Renal pelvis (tissue), 4 donors: ENCODE results near the gene EVC. TPM values are rescaled to one million over a fixed set of nuclear protein-coding genes. Genes with fewer than 3 reads are reported as not detected.

Source experiments
- DNase-seq: peaks from one replicate; pipeline ENCODE4 v3.0.0-alpha.2; 2013
- polyA plus RNA-seq, 3 donors: library from polyadenylated mRNA; unstranded; fragments of 120-200 nt; gene quantifications; one replicate each; pipeline ENCODE4 v1.2.1, GENCODE V29; 2013; ENCODE audit not compliant: insufficient read length in 3 of 3

The EVC gene
- polyA plus RNA-seq, 3 donors, result 36.2 to 61.0 (median 56.3) TPM

DNA sequence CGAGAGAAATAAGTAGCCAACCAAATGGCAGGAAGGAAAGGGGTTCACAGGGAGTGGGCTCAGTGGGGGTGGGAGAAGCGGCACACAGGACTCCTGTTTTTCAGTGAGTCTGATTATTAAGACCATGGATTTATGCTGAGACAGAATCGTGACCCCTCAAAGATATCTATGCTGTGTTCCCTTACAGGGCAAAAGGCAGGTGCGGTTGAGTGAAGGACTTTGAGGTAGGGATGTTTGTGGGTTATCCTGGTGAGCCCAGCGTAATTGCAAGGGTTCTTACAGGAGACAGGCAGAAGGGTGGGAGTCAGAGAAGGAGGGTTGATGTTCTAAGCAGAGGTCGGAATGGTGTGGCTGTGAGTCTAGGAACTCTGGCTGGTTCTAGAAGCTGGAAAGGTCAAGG is 73.0 kb downstream of the EVC start:
- no peak for DNase-seq

DNA sequence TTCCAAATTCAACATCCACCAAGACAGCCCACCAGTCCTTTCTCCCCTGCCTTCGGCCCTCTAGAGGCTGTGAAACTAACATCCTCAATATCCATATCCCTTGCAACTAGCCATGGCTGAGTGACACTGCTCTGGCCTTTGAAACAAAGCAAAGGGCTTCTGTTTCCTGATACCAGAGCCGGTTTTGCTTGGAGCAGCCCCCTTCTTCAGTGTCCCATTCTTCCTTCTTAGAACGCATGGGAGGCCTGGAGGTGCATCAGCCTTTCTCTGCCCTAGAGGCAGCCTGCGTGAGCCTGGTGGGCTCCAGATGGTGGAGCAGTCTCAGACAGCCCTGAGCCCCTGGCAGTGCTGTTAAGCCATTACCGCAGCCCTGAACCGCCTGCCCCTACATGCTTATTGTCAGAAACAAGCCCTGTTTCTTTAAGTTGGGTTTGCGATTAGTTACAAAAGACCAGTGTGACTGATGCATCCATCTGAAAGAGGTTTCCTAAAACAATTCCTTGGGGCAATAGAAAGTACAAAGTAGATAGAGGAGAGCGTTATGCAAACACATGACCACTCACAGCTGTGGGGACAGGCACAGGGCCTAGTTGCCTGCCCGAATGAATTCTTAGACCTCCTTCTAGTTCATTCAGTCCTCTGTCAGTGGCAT is 74.1 kb downstream of the EVC start:
- no peak for DNase-seq

- DNase-seq, result no peak
These were observed 75.0 kb downstream of the EVC start for GRCh38 chr4:5785806-5786680.

GRCh38 chr4:5787311-5787710 is 76.3 kb downstream of the EVC start:
- no peak for DNase-seq

GRCh38 chr4:5788144-5788543 is 77.1 kb downstream of the EVC start:
- no peak for DNase-seq

DNA sequence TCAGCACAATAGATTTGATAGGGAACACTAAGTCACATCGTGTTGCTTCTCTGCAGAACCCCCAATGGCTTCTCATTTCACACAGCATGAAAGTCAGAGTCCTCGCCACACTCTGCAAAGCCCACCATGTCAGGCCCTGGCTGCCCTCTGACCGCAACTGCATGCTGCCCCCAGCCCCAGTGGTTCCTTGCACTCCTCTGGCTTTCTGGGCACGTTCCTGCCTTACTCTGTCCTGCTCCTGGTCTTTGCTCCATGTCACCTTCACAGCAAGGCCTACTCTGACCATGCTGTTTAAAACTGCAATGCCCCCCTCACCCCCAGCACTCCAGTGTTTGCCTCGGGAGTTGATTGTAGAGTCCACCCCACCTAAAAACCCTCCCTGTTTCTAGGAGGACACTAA is 78.1 kb downstream of the EVC start:
- no peak for DNase-seq

- no peak for DNase-seq
These were observed 79.5 kb downstream of the EVC start for GRCh38 chr4:5790546-5790857.

DNA sequence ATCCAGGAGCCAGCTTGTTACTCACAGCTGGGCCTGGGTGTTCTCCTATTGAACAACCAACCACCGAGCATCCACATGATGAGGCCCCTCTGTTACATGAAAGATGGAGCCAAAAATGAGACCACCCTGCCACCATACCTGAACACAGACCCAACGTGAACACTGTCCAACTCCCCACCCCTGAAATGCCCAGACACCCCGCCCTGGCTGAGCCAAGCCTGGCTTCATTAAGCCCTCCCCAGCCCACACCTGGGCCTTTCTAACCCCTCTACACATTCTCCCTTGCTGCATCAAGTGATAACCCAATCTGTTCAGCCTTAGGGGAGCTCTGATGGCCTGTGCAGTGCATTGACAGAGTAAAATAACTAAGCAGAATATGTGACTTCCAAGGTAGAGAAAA is 80.7 kb downstream of the EVC start:
- no peak for DNase-seq

GRCh38 chr4:5793514-5793913 is 82.5 kb downstream of the EVC start:
- DNase-seq, result no peak

DNA sequence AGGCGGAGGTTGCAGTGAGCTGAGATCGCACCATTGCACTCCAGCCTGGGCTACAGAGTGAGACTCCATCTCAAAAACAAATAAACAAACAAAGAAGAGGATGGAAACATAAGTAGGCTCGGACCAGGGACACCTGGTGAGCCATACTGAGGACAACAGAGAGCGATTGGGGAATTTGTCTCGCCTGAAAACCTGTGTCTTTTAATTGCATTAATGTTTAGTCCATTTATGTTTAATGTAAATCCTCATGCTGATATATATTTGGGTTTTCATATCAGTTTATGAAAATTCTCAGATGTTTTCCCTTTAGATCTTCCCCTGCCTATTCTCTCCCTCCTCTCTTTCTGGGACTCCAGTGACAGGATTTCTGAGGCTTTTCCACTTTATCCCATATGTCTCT is 84.6 kb downstream of the EVC start:
- no peak for DNase-seq

GRCh38 chr4:5796976-5797375 is 86.0 kb downstream of the EVC start:
- no peak for DNase-seq

- no peak for DNase-seq
These were observed 86.9 kb downstream of the EVC start for GRCh38 chr4:5797866-5798265.

DNA sequence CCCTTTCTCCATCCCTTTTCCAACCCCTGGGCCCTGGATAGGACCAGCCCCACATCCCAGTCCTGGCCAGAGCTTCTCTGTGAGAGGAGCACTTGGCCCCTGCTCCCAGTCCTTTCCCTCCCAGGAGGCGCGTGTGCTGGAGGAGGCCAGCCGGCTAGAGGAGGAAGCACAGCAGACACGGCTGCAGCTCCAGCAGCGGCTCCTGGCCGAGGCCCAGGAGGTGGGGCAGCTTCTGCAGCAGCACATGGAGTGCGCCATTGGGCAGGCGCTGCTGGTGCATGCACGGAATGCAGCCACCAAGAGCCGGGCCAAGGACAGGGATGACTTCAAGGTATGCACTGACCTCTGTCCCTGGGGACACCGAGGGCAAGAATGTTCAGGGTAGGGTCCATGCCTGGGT is 87.5 kb downstream of the EVC start:
- DNase-seq, result no peak

GRCh38 chr4:5798946-5799345 is 87.9 kb downstream of the EVC start:
- DNase-seq, result no peak

DNA sequence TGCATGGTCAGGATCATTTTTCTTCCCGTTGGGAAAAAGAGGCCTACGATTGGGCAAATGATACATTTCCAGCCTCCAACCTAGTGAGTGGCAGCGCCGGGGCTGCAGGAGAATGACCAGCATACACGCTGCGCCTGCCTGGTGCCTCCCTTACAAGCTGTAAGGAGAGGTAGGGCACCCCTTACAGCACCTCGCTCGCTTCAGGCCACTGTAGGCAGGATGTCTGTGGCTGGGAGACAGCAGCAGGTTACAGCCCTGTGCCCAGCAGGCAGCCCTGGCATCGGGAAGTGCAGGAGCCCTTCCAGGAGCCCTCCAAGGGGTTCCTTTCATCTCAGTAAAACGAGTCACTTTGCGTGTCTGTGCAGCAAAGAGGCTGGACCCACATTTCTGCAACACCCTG is 88.4 kb downstream of the EVC start:
- no peak for DNase-seq

GRCh38 chr4:5800496-5800895 is 89.5 kb downstream of the EVC start:
- DNase-seq, result no peak

- DNase-seq, result no peak
These were observed 90.7 kb downstream of the EVC start for GRCh38 chr4:5801696-5802095.

DNA sequence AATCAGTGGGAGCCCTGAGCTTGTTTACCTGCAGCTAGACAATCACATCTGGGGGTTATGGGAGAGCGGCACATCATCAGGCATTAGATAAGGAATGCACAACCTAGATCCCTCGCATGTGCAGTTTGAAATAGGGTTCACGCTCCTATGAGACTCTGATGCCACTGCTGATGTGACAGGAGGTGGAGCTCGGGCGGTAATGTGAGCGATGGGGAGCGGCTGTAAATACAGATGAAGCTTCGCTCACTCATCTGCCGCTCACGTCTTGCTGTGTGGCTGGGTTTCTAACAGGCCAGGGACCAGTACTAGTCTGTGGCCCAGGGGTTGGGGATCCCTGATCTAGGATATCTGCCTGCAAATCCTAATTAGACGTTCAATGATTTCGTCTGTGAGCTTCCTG is 91.6 kb downstream of the EVC start:
- DNase-seq, result no peak

DNA sequence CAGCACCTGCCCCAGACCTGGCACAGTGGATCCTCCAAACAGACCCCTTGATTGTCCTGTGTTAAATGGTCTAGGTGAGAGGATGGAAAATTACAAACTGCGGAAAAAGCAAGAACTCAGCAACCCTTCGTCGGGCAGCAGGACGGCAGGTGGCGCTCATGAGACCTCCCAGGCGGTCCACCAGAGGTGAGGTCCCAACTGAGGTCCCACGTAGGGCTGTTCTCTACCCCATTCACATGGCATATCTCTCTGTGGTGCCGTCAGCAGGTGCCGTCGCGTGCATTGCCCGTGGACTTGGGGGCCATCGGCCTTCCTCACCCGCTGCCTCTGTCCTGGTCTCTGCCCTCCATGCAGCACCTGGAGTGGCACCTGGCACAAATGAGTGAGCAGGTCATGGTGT is 93.7 kb downstream of the EVC start:
- DNase-seq, result no peak

- DNase-seq, result no peak
These were observed 94.3 kb downstream of the EVC start for GRCh38 chr4:5805270-5805669.

- DNase-seq, result no peak
These were observed 97.2 kb downstream of the EVC start for GRCh38 chr4:5808081-5808741.

GRCh38 chr4:5809216-5809776 is 98.3 kb downstream of the EVC start:
- DNase-seq, result no peak

DNA sequence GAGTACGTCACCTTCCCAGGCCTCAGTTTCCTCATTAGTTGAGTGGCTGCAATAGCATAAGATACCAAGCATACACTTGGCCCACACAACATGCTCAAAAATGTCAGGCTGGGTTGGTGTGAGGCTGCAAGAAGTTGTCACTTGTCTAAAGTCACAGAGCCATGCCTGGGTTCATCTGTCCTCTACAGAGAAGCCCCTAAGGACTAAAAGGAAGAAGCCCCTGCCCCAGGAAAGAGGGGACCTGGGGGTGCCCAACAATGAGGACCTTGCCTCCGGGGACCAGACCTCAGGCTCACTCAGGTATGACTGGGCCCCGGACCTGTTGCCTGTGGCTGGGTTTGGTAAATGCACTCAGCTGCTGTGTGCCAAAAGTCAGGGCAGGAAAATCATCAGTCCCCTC is 99.2 kb downstream of the EVC start:
- no peak for DNase-seq
